K562 (cell line): Measurements from ENCODE around the gene SYNJ2.

ENCODE experiments used
- ARID1B ChIP-seq: fragments of 450-650 bp; IDR thresholded peaks from 2 replicates; pipeline ENCODE4 v1.6.1; 2016; ENCODE audit warnings: antibody characterized with exemption, mild to moderate bottlenecking, inconsistent platforms
- CREB3 ChIP-seq: fragments of 450-650 bp; conservative IDR thresholded peaks from 2 replicates; pipeline ENCODE4 v1.6.1; 2016; ENCODE audit warnings: missing genetic modification characterization, low read depth, mild to moderate bottlenecking, missing compliant biosample characterization, moderate library complexity
- FOXK2 ChIP-seq, 2 experiments: fragments of 450-650 bp; IDR thresholded peaks in 1 of 2; conservative IDR thresholded peaks in 1 of 2; 2 replicates each; pipeline ENCODE4 v1.6.1; 2016; ENCODE audit warnings: low read depth in 2 of 2, mild to moderate bottlenecking in 1 of 2
- MYC ChIP-seq, 2 experiments: fragments of 250-450 bp in 1 of 2; sonication (Bioruptor Pico) in 1 of 2; IDR thresholded peaks; 2 replicates each; pipeline versions ENCODE4 v1.5.1 to v1.6.1; 2012 to 2021; ENCODE audit warnings: low read depth in 2 of 2, borderline replicate concordance in 1 of 2, improper control_type of control experiment in 1 of 2, low read length in 1 of 2, mild to moderate bottlenecking in 1 of 2, moderate library complexity in 1 of 2
- SP1 ChIP-seq: sonication (generic); formaldehyde crosslinking; IDR thresholded peaks from 2 replicates; pipeline ENCODE4 v1.8.1; 2022; ENCODE audit warnings: mild to moderate bottlenecking, missing genetic modification reagents
- SRF ChIP-seq, 2 experiments: fragments of 250-450, 450-650 bp in 1 of 2; sonication (Bioruptor Pico) in 1 of 2; sonication (generic) in 1 of 2; formaldehyde crosslinking; IDR thresholded peaks; 2 replicates each; pipeline versions ENCODE4 v1.5.0 to v1.5.1; 2020 to 2022; ENCODE audit warnings: mild to moderate bottlenecking in 1 of 2, missing genetic modification reagents in 1 of 2
- ZNF217 ChIP-seq: sonication (generic); formaldehyde crosslinking; IDR thresholded peaks from 2 replicates; pipeline ENCODE4 v1.8.0; 2022; ENCODE audit warnings: mild to moderate bottlenecking, missing genetic modification reagents

GRCh38 chr6:157998707-157999167, 17.1 kb downstream of the SYNJ2 start:
- TF ChIP-seq FOXK2 (conservative IDR thresholded peaks at IDR 0.05 in 1 of 2, IDR thresholded peaks at IDR 0.05 in 1 of 2; ENCODE audit: low read depth in 2 of 2), result no peak
- no peak for TF ChIP-seq CREB3 (tag)
- no peak for TF ChIP-seq SRF (CRISPR knock-in tag; IDR thresholded peaks at IDR 0.05)
- no peak for TF ChIP-seq ARID1B
- no peak for TF ChIP-seq MYC (IDR thresholded peaks at IDR 0.05; ENCODE audit: low read depth, low read length)
- no peak for TF ChIP-seq MYC (CRISPR knock-in tag; IDR thresholded peaks at IDR 0.05; ENCODE audit: borderline replicate concordance, low read depth)
- TF ChIP-seq ZNF217, result no peak
- TF ChIP-seq SP1 (CRISPR knock-in tag), result no peak
